ENCODE data around the gene KRTAP15-1. TPM values are rescaled to one million over a fixed set of nuclear protein-coding genes. Genes with fewer than 3 reads are reported as not detected.

Gene KRTAP15-1
- total RNA-seq, 1 experiment from 2014 or later: not detected

DNA sequence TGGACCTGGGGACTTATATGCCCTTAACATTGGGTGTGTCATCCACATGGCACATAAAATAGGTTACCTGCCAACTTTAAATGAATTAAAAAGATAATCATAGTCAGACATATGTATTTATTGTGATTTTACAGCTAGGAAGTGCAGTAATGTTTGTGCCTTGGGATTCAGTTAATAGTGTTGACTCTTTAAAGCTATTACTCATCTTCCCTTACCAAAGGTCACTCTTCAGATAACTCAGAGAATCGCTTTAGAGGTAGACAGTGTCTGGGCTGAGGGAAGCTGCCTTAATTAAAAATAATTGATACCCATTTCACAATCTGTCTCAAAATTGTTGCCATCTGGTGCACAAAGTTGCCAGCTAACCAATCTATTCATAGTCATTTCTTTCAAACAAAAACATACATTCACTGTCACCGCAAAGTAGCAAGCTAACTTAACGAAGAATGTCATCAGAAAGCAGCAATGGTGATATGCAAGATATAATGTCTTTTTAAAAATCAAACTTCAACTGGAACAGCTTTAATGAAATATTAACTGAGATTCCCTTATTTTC is 3.0 kb upstream of the KRTAP15-1 start:
- ChIA-PET CTCF (no interaction called here), RAD21 (ENCODE audit: low non-redundant PET in 1 of 2, low total read pairs in 2 of 2, uncharacterized antibody in 2 of 2, unreplicated experiment in 2 of 2) (no interaction called here), POLR2A (no interaction called here)
- no TSS peak for BruUV-seq (replicated peaks)
- H3K27me3 ChIP-seq (ENCODE audit: insufficient read depth, low read length): no peaks in the 10 kb centered on the region
- H3K79me2 ChIP-seq (ENCODE audit: insufficient read depth, low read length): no peaks in the 10 kb centered on the region
- no peak overlapping the region for H3K27ac ChIP-seq (ENCODE audit: low read depth, low read length)
- H3K9ac ChIP-seq (ENCODE audit: low read length): no peak overlapping the region
- intact Hi-C loops (cut with micrococcal nuclease): no loop called here
- H3K4me3 ChIP-seq (replicated peaks in 1 of 2; ENCODE audit: low read depth in 1 of 2, low read length in 2 of 2): no peak overlapping the region
- H3K4me2 ChIP-seq (ENCODE audit: low read length): no peak overlapping the region
- H3K4me1 ChIP-seq (ENCODE audit: control insufficient read depth in 1 of 2, insufficient read depth in 2 of 2, low read length in 2 of 2): no peaks in the 10 kb centered on the region
- H3K9me3 ChIP-seq (ENCODE audit: control insufficient read depth in 1 of 2, insufficient read depth in 1 of 2, low read depth in 1 of 2, low read length in 2 of 2): peaks cover 8 to 19% of the 10 kb centered on the region in 2 experiments; a peak in 2 of 4 replicates
- TF ChIP-seq, protein P1, sequence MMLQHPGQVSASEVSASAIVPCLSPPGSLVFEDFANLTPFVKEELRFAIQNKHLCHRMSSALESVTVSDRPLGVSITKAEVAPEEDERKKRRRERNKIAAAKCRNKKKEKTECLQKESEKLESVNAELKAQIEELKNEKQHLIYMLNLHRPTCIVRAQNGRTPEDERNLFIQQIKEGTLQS (IDR thresholded peaks at IDR 0.05): no peak
- TF ChIP-seq YY1 (IDR thresholded peaks at IDR 0.05; ENCODE audit: extremely low read depth, insufficient replicate concordance, low read depth, low read length): no peak
- no peak for TF ChIP-seq FOSL1 (IDR thresholded peaks at IDR 0.05; ENCODE audit: low read depth)
- TF ChIP-seq POLR2AphosphoS5 (IDR thresholded peaks at IDR 0.05; ENCODE audit: low read depth, low read length): no peak
- TF ChIP-seq ZFX (IDR thresholded peaks at IDR 0.05): no peak
- no peak for TF ChIP-seq ZNF274 (IDR thresholded peaks at IDR 0.05; ENCODE audit: low read depth, low read length)
- no peak for TF ChIP-seq RAD21 (IDR thresholded peaks at IDR 0.05; ENCODE audit: low read depth)
- no peak for TF ChIP-seq POLR2A (IDR thresholded peaks at IDR 0.05; ENCODE audit: borderline replicate concordance, extremely low read depth, insufficient read depth, insufficient read length)
- TF ChIP-seq SP1 (IDR thresholded peaks at IDR 0.05; ENCODE audit: low read depth): no peak
- TF ChIP-seq ELF1 (IDR thresholded peaks at IDR 0.05; ENCODE audit: borderline replicate concordance, low read depth): no peak
- TF ChIP-seq, protein P2, sequence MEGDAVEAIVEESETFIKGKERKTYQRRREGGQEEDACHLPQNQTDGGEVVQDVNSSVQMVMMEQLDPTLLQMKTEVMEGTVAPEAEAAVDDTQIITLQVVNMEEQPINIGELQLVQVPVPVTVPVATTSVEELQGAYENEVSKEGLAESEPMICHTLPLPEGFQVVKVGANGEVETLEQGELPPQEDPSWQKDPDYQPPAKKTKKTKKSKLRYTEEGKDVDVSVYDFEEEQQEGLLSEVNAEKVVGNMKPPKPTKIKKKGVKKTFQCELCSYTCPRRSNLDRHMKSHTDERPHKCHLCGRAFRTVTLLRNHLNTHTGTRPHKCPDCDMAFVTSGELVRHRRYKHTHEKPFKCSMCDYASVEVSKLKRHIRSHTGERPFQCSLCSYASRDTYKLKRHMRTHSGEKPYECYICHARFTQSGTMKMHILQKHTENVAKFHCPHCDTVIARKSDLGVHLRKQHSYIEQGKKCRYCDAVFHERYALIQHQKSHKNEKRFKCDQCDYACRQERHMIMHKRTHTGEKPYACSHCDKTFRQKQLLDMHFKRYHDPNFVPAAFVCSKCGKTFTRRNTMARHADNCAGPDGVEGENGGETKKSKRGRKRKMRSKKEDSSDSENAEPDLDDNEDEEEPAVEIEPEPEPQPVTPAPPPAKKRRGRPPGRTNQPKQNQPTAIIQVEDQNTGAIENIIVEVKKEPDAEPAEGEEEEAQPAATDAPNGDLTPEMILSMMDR (IDR thresholded peaks at IDR 0.05 in 2 of 3, conservative IDR thresholded peaks at IDR 0.05 in 1 of 3; ENCODE audit: borderline replicate concordance in 1 of 3, insufficient read depth in 1 of 3, low read depth in 2 of 3, low read length in 2 of 3): no peak
- TF ChIP-seq SIN3A (IDR thresholded peaks at IDR 0.05; ENCODE audit: low read depth): no peak
- TF ChIP-seq, protein P3, sequence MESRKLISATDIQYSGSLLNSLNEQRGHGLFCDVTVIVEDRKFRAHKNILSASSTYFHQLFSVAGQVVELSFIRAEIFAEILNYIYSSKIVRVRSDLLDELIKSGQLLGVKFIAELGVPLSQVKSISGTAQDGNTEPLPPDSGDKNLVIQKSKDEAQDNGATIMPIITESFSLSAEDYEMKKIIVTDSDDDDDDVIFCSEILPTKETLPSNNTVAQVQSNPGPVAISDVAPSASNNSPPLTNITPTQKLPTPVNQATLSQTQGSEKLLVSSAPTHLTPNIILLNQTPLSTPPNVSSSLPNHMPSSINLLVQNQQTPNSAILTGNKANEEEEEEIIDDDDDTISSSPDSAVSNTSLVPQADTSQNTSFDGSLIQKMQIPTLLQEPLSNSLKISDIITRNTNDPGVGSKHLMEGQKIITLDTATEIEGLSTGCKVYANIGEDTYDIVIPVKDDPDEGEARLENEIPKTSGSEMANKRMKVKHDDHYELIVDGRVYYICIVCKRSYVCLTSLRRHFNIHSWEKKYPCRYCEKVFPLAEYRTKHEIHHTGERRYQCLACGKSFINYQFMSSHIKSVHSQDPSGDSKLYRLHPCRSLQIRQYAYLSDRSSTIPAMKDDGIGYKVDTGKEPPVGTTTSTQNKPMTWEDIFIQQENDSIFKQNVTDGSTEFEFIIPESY (IDR thresholded peaks at IDR 0.05; ENCODE audit: extremely low read depth, insufficient replicate concordance, low read length): no peak
- no peak for TF ChIP-seq TCF7L2 (IDR thresholded peaks at IDR 0.05; ENCODE audit: borderline replicate concordance, extremely low read depth, insufficient read depth, insufficient read length)
- H3K36me3 ChIP-seq (ENCODE audit: control insufficient read depth in 1 of 2, insufficient read depth in 2 of 2, low read length in 2 of 2): no peaks in the 10 kb centered on the region
- H3K9me2 ChIP-seq (ENCODE audit: insufficient read depth): no peaks in the 10 kb centered on the region
- H4K20me1 ChIP-seq (ENCODE audit: insufficient read depth): no peaks in the 10 kb centered on the region
- DNase-seq (ENCODE audit: low read depth, low spot score): no peak
- ATAC-seq: no peak
- no peak overlapping the region for H2AFZ ChIP-seq (ENCODE audit: low read depth, low read length, poor library complexity, severe bottlenecking)
